WI38 (cell line): Measurements from ENCODE around the gene METTL26.

Source experiments
- H3K4me3 ChIP-seq: 2 replicates; pipeline ENCODE4 v1.5.1; 2011; ENCODE audit warnings: low read depth, mild to moderate bottlenecking, control low read depth, low read length
- CTCF ChIP-seq: IDR thresholded peaks from 2 replicates; pipeline ENCODE4 v1.5.1; 2012; ENCODE audit warnings: low read depth, mild to moderate bottlenecking, control low read depth, low read length

METTL26 gene

GRCh38 chr16:677316-678190, 41.4 kb upstream of the METTL26 start:
- TF ChIP-seq CTCF: no peak
- no peak overlapping the region for H3K4me3 ChIP-seq

- H3K4me3 ChIP-seq: no peak overlapping the region
Observed at GRCh38 chr16:676913-677312, 40.8 kb upstream of the METTL26 start.

GRCh38 chr16:676565-676902, 40.4 kb upstream of the METTL26 start:
- no peak overlapping the region for H3K4me3 ChIP-seq
- TF ChIP-seq CTCF: no peak

More at GRCh38 chr16:676913-677312, 40.8 kb upstream of the METTL26 start:
- no peak for TF ChIP-seq CTCF

GRCh38 chr16:675884-676564, 39.9 kb upstream of the METTL26 start:
- no peak overlapping the region for H3K4me3 ChIP-seq
- TF ChIP-seq CTCF: no peak

- no peak within 1 kb of the TSS for H3K4me3 ChIP-seq
- no peak for TF ChIP-seq CTCF
Observed at GRCh38 chr16:674968-675883, 39.1 kb upstream of the METTL26 start, which contains the start of gene RHBDL1. TSS of gene RHBDL1 (plus strand) at chr16:675671. CDS start at chr16:675791, 120 bp downstream.

GRCh38 chr16:674214-674881, 38.2 kb upstream of the METTL26 start:
- TF ChIP-seq CTCF: no peak
- H3K4me3 ChIP-seq: no peak overlapping the region
